NCI-H1694 (cell line): ENCODE results near the gene ERBIN.

Experiments
- DNase-seq: peaks from one replicate; lab custom pipeline; 2025; lab: John Stamatoyannopoulos, UW

ERBIN gene

GRCh38 chr5:66130493-66130892 is 204.1 kb downstream of the ERBIN start:
- no peak for DNase-seq
